ENCODE results near the gene B4GALNT1. TPM values are rescaled to one million over a fixed set of nuclear protein-coding genes. Genes with fewer than 3 reads are reported as not detected.
"Not testable (repeated sequence)": the region's sequence is repeated elsewhere in the genome, so short reads cannot be mapped to it uniquely, and the experiment has no call there.

The B4GALNT1 gene
- total RNA-seq, 1 donor from 2014 or later = 37.5 TPM

- no peak for DNase-seq (ENCODE audit: low spot score in 2 of 2)
- FAIRE-seq = no peak
Observed at GRCh38 chr12:57623385-57623784, 9.6 kb downstream of the B4GALNT1 start.

- DNase-seq (ENCODE audit: low spot score in 2 of 2) (no peak), FAIRE-seq (no peak)
Observed at GRCh38 chr12:57622293-57623245, 10.4 kb downstream of the B4GALNT1 start.

- FAIRE-seq = no peak
- DNase-seq (ENCODE audit: low spot score in 2 of 2) = peak; percentile 82 to 88
Observed at GRCh38 chr12:57621497-57622292, 11.3 kb downstream of the B4GALNT1 start.

- DNase-seq (ENCODE audit: low spot score in 2 of 2) = peak in 1 of 2 donors; percentile 37
- no peak for FAIRE-seq
Observed at GRCh38 chr12:57620936-57621496, 12.0 kb downstream of the B4GALNT1 start.

- DNase-seq (ENCODE audit: low spot score in 2 of 2) (peak in 1 of 2 donors; percentile 31), FAIRE-seq (no peak)
Observed at GRCh38 chr12:57620245-57620935, 12.6 kb downstream of the B4GALNT1 start.

GRCh38 chr12:57619434-57620244 is 13.4 kb downstream of the B4GALNT1 start:
- FAIRE-seq = no peak
- peak in 1 of 2 donors; percentile 16 for DNase-seq (ENCODE audit: low spot score in 2 of 2)

GRCh38 chr12:57618966-57619433 is 14.0 kb downstream of the B4GALNT1 start:
- DNase-seq (ENCODE audit: low spot score in 2 of 2) = no peak

GRCh38 chr12:57618431-57618830 is 14.6 kb downstream of the B4GALNT1 start:
- DNase-seq (ENCODE audit: low spot score in 2 of 2); FAIRE-seq: not testable (repeated sequence)

More at GRCh38 chr12:57618966-57619433, 14.0 kb downstream of the B4GALNT1 start:
- FAIRE-seq = no peak

- no peak for DNase-seq (ENCODE audit: low spot score in 2 of 2)
Observed at GRCh38 chr12:57617942-57618341, 15.1 kb downstream of the B4GALNT1 start.

GRCh38 chr12:57616383-57617101 is 16.5 kb downstream of the B4GALNT1 start:
- peak; percentile 16 to 37 for DNase-seq (ENCODE audit: low spot score in 2 of 2)
- FAIRE-seq = no peak

More at GRCh38 chr12:57617942-57618341, 15.1 kb downstream of the B4GALNT1 start:
- no peak for FAIRE-seq

GRCh38 chr12:57615637-57616036 is 17.4 kb downstream of the B4GALNT1 start:
- FAIRE-seq = no peak
- peak in 1 of 2 donors; percentile 11 for DNase-seq (ENCODE audit: low spot score in 2 of 2)

- no peak for DNase-seq (ENCODE audit: low spot score in 2 of 2)
- FAIRE-seq = no peak
Observed at GRCh38 chr12:57614948-57615500, 18.0 kb downstream of the B4GALNT1 start.

GRCh38 chr12:57614178-57614947 is 18.6 kb downstream of the B4GALNT1 start:
- peak in 1 of 2 donors; percentile 57 for DNase-seq (ENCODE audit: low spot score in 2 of 2)
- FAIRE-seq = no peak

- FAIRE-seq = no peak
Observed at GRCh38 chr12:57613427-57614109, 19.4 kb downstream of the B4GALNT1 start.

GRCh38 chr12:57612711-57613426 is 20.1 kb downstream of the B4GALNT1 start:
- no peak for FAIRE-seq
- no peak for DNase-seq (ENCODE audit: low spot score in 2 of 2)

More at GRCh38 chr12:57613427-57614109, 19.4 kb downstream of the B4GALNT1 start:
- peak in 1 of 2 donors; percentile 5 for DNase-seq (ENCODE audit: low spot score in 2 of 2)
